Keratinocyte (primary cell): ENCODE data around the gene JOSD2. TPM values are rescaled to one million over a fixed set of nuclear protein-coding genes. Genes with fewer than 3 reads are reported as not detected.

Experiments
- DNase-seq: peaks from one replicate; pipeline ENCODE4 v3.0.0-alpha.2; 2011; ENCODE audit warnings: low read depth, missing footprints, low spot score
- FAIRE-seq: peaks from 2 replicates; lab custom pipeline; 2011; peaks lifted over from hg19 to GRCh38; lab: Jason Lieb, UNC
- H2AFZ ChIP-seq: 2 replicates; pipeline ENCODE4 v1.6.0; 2012; ENCODE audit warnings: low read length, control low read depth, inconsistent platforms; ENCODE audit not compliant: control insufficient read depth
- H3K27ac ChIP-seq: 2 replicates; pipeline ENCODE4 v1.5.1; 2011; ENCODE audit warnings: low read length; ENCODE audit not compliant: control insufficient read depth, insufficient read depth
- H3K27me3 ChIP-seq: 3 replicates; pipeline ENCODE4 v1.6.0; 2011; ENCODE audit warnings: low read length; ENCODE audit not compliant: control insufficient read depth, insufficient read depth; ENCODE audit errors: extremely low read depth
- H3K36me3 ChIP-seq, 2 experiments: 2 replicates in 1 of 2; 3 replicates in 1 of 2; pipeline ENCODE4 v1.5.1; 2011; ENCODE audit warnings: low read length in 2 of 2, mild to moderate bottlenecking in 1 of 2; ENCODE audit not compliant: control insufficient read depth in 2 of 2, insufficient read depth in 2 of 2; ENCODE audit errors: extremely low read depth in 1 of 2
- H3K4me1 ChIP-seq: 3 replicates; pipeline ENCODE4 v1.5.1; 2011; ENCODE audit warnings: low read length; ENCODE audit not compliant: control insufficient read depth, insufficient read depth; ENCODE audit errors: extremely low read depth
- H3K4me2 ChIP-seq: 3 replicates; pipeline ENCODE4 v1.6.0; 2011; ENCODE audit warnings: low read depth, low read length; ENCODE audit not compliant: control insufficient read depth, insufficient read depth; ENCODE audit errors: extremely low read depth
- H3K4me3 ChIP-seq, 3 experiments: fragments of 200-600 bp in 1 of 3; sonication (generic) in 1 of 3; 2 replicates in 2 of 3; 3 replicates in 1 of 3; pipeline ENCODE4 v1.5.1; 2011 to 2016; ENCODE audit warnings: low read length in 3 of 3, mild to moderate bottlenecking in 3 of 3, control low read depth in 2 of 3, inconsistent platforms in 1 of 3, low read depth in 1 of 3, mixed read lengths in 1 of 3, mixed run types in 1 of 3, moderate library complexity in 1 of 3; ENCODE audit not compliant: control insufficient read depth in 2 of 3, insufficient read depth in 2 of 3; ENCODE audit errors: extremely low read depth in 1 of 3
- H3K79me2 ChIP-seq: 2 replicates; pipeline ENCODE4 v1.6.0; 2012; ENCODE audit warnings: low read length; ENCODE audit not compliant: control insufficient read depth, insufficient read depth
- H3K9ac ChIP-seq: 3 replicates; pipeline ENCODE4 v1.6.0; 2011; ENCODE audit warnings: low read length; ENCODE audit not compliant: control insufficient read depth, insufficient read depth; ENCODE audit errors: extremely low read depth
- H3K9me1 ChIP-seq: 3 replicates; pipeline ENCODE4 v1.6.0; 2011; ENCODE audit warnings: low read length; ENCODE audit not compliant: control insufficient read depth, insufficient read depth; ENCODE audit errors: extremely low read depth
- H3K9me3 ChIP-seq: 2 replicates; pipeline ENCODE4 v1.5.1; 2012; ENCODE audit warnings: low read depth, low read length; ENCODE audit not compliant: control insufficient read depth
- H4K20me1 ChIP-seq: 3 replicates; pipeline ENCODE4 v1.6.0; 2011; ENCODE audit warnings: low read length; ENCODE audit not compliant: control insufficient read depth, insufficient read depth; ENCODE audit errors: extremely low read depth
- CTCF ChIP-seq, 3 experiments: IDR thresholded peaks in 1 of 3; conservative IDR thresholded peaks in 1 of 3; optimal IDR thresholded peaks in 1 of 3; 2 replicates in 2 of 3; 3 replicates in 1 of 3; pipeline versions ENCODE3 to v1.5.1; 2011; ENCODE audit warnings: low read length in 3 of 3, mild to moderate bottlenecking in 3 of 3, moderate library complexity in 2 of 3, control low read depth in 1 of 3, inconsistent platforms in 1 of 3; ENCODE audit not compliant: insufficient read depth in 2 of 3; ENCODE audit errors: extremely low read depth in 1 of 3
- EZH2 ChIP-seq: IDR thresholded peaks from one replicate; pipeline ENCODE4 v1.6.1; 2012; ENCODE audit warnings: inconsistent platforms, mild to moderate bottlenecking, low read length, moderate library complexity
- dilution Hi-C: fragments of 300-500 bp; cut with MboI; formaldehyde crosslinking; loops from one replicate; pipeline ENCODE4 v1.7.0; 2020; ENCODE audit warnings: low sequenced_read_pairs; ENCODE audit not compliant: extremely low pct_ligation_motif_present
- polyA plus RNA-seq, 5 experiments: library from polyadenylated mRNA; depleted of rRNA in 3 of 5; stranded (reverse) in 3 of 5; stranded (forward) in 1 of 5; unstranded in 1 of 5; fragments of >200 nt; gene quantifications; 1 replicate in 1 of 5; 2 replicates in 3 of 5; 3 replicates in 1 of 5; pipeline versions ENCODE4 v1.2.1 to v1.2.3, GENCODE V29; 2011 to 2012; ENCODE audit warnings: missing spikeins in 2 of 5, low read depth in 1 of 5, low replicate concordance in 1 of 5

Gene JOSD2
- polyA plus RNA-seq, 1 donor (not counting 4 experiments of a cell fraction or from before 2014, with no cell fraction given): 18.7 TPM

GRCh38 chr19:50512112-50512998, 1.4 kb upstream of the JOSD2 start:
- Histone ChIP-seq H3K27ac (peak overlapping the region; percentile 52), H3K9me1 (no peaks in the 10 kb centered on the region), H3K27me3 (peaks cover 8% of the 10 kb centered on the region), H3K9ac (peak overlapping the region; percentile 81), H3K9me3 (no peaks in the 10 kb centered on the region), H3K4me1 (peaks cover 4% of the 10 kb centered on the region), H3K79me2 (peaks cover 5% of the 10 kb centered on the region), H3K4me2 (peak overlapping the region; percentile 74), H3K4me3 (peak overlapping the region; percentile 68 to 94 (median 91)), H2AFZ (no peak overlapping the region), H3K36me3 (no peaks in the 10 kb centered on the region), H4K20me1 (no peaks in the 10 kb centered on the region)
- FAIRE-seq (no peak), DNase-seq (no peak)
- dilution Hi-C loops: no loop called here
- TF ChIP-seq EZH2 (no peak), CTCF (optimal IDR thresholded peaks at IDR 0.05 in 1 of 3, IDR thresholded peaks at IDR 0.05 in 1 of 3, conservative IDR thresholded peaks at IDR 0.05 in 1 of 3; ENCODE audit: extremely low read depth in 1 of 3, insufficient read depth in 2 of 3, low read length in 3 of 3) (no peak)

GRCh38 chr19:50510700-50511068, 307 bp downstream of the JOSD2 start:
- H3K27ac ChIP-seq: peak overlapping the region; percentile 68
- H3K79me2 ChIP-seq: peaks cover 5% of the 10 kb centered on the region
- peak overlapping the region; percentile 91 for H3K4me2 ChIP-seq
- DNase-seq: no peak
- no peaks in the 10 kb centered on the region for H3K9me3 ChIP-seq
- no peaks in the 10 kb centered on the region for H4K20me1 ChIP-seq
- peaks cover 0 to 1% of the 10 kb centered on the region in 2 experiments for H3K36me3 ChIP-seq
- H3K4me3 ChIP-seq: peak overlapping the region; percentile 68 to 94 (median 91)
- peaks cover 4% of the 10 kb centered on the region for H3K4me1 ChIP-seq
- FAIRE-seq: no peak
- H3K9me1 ChIP-seq: no peaks in the 10 kb centered on the region
- H2AFZ ChIP-seq: peak overlapping the region; percentile 49
- dilution Hi-C loops: no loop called here
- H3K9ac ChIP-seq: peak overlapping the region; percentile 81
- TF ChIP-seq CTCF (optimal IDR thresholded peaks at IDR 0.05 in 1 of 3, IDR thresholded peaks at IDR 0.05 in 1 of 3, conservative IDR thresholded peaks at IDR 0.05 in 1 of 3; ENCODE audit: extremely low read depth in 1 of 3, insufficient read depth in 2 of 3, low read length in 3 of 3) (no peak), EZH2 (no peak)
- H3K27me3 ChIP-seq: peaks cover 3% of the 10 kb centered on the region
